H1 (cell line): ENCODE results near the gene C11orf71. TPM values are rescaled to one million over a fixed set of nuclear protein-coding genes. Genes with fewer than 3 reads are reported as not detected.

Experiments used
- CTCF ChIA-PET: fragments of 300-600 bp; sonication (Branson Sonifier 250); formaldehyde crosslinking; loops from one replicate; lab custom pipeline; 2021; ENCODE audit not compliant: partially characterized antibody; lab: Charles Lee
- POLR2A ChIA-PET: fragments of 300-600 bp; sonication (Branson Sonifier 250); formaldehyde crosslinking; loops from one replicate; lab custom pipeline; 2021; ENCODE audit warnings: inconsistent platforms; ENCODE audit not compliant: partially characterized antibody; lab: Charles Lee
- DNase-seq, 2 experiments: peaks; one replicate each; pipeline versions ENCODE4 v3.0.0 to v3.0.0-alpha.2; 2010 to 2022; ENCODE audit warnings: low spot score in 2 of 2, low read depth in 1 of 2, mixed read lengths in 1 of 2
- FAIRE-seq: peaks from 2 replicates; lab custom pipeline; 2011; peaks lifted over from hg19 to GRCh38; lab: Jason Lieb, UNC
- H2AFZ ChIP-seq: 2 replicates; pipeline ENCODE4 v1.8.1; 2012; ENCODE audit warnings: low read length, inconsistent platforms
- H2AK5ac ChIP-seq: 2 replicates; pipeline ENCODE4 v1.6.1; 2013; ENCODE audit warnings: low read depth, low read length
- H2BK120ac ChIP-seq: replicated peaks from 2 replicates; pipeline ENCODE3; 2013; ENCODE audit warnings: low read depth, low read length, inconsistent platforms
- H2BK12ac ChIP-seq: 2 replicates; pipeline ENCODE4 v1.6.1; 2013; ENCODE audit warnings: low read depth, low read length
- H2BK15ac ChIP-seq: 2 replicates; pipeline ENCODE4 v1.6.1; 2013; ENCODE audit warnings: low read length
- H2BK20ac ChIP-seq: 2 replicates; pipeline ENCODE4 v1.6.1; 2013; ENCODE audit warnings: low read length
- H2BK5ac ChIP-seq: 2 replicates; pipeline ENCODE4 v1.6.1; 2013; ENCODE audit warnings: low read depth, low read length
- H3K14ac ChIP-seq: 2 replicates; pipeline ENCODE4 v1.6.1; 2013; ENCODE audit warnings: inconsistent platforms; ENCODE audit not compliant: insufficient read length
- H3K18ac ChIP-seq: 2 replicates; pipeline ENCODE4 v1.6.1; 2013; ENCODE audit warnings: low read length; ENCODE audit errors: extremely low read depth
- H3K23ac ChIP-seq: 2 replicates; pipeline ENCODE4 v1.6.1; 2013; ENCODE audit warnings: inconsistent platforms; ENCODE audit not compliant: insufficient read length
- H3K23me2 ChIP-seq: 2 replicates; pipeline ENCODE4 v1.6.1; 2013; ENCODE audit warnings: low read depth, low read length
- H3K27ac ChIP-seq: 2 replicates; pipeline ENCODE4 v1.6.1; 2011; ENCODE audit warnings: low read depth, low read length, inconsistent platforms
- H3K27me3 ChIP-seq, 4 experiments: replicated peaks in 1 of 4; 1 replicate in 1 of 4; 2 replicates in 3 of 4; pipeline versions ENCODE4 v1.6.1 to v1.8.1; 2011 to 2013; ENCODE audit warnings: low read length in 3 of 4, mild to moderate bottlenecking in 3 of 4, inconsistent platforms in 2 of 4, mixed read lengths in 2 of 4, moderate library complexity in 1 of 4; ENCODE audit not compliant: control insufficient read depth in 3 of 4, insufficient read depth in 3 of 4; ENCODE audit errors: extremely low read depth in 1 of 4
- H3K36me3 ChIP-seq, 4 experiments: 2 replicates each; pipeline versions ENCODE4 v1.6.1 to v1.8.1; 2011 to 2013; ENCODE audit warnings: mild to moderate bottlenecking in 4 of 4, low read length in 3 of 4, moderate library complexity in 2 of 4, control low read depth in 1 of 4, inconsistent platforms in 1 of 4; ENCODE audit not compliant: insufficient read depth in 4 of 4, control insufficient read depth in 2 of 4
- H3K4ac ChIP-seq: replicated peaks from 2 replicates; pipeline ENCODE3; 2013; ENCODE audit warnings: low read length, low read depth, mixed read lengths, inconsistent platforms; ENCODE audit not compliant: insufficient read length
- H3K4me1 ChIP-seq, 4 experiments: replicated peaks in 1 of 4; 1 replicate in 1 of 4; 2 replicates in 3 of 4; pipeline versions ENCODE4 v1.6.1 to v1.8.1; 2011 to 2013; ENCODE audit warnings: low read length in 3 of 4, inconsistent platforms in 2 of 4, mixed read lengths in 1 of 4; ENCODE audit not compliant: insufficient read depth in 4 of 4, control insufficient read depth in 3 of 4
- H3K4me2 ChIP-seq, 2 experiments: 2 replicates each; pipeline versions ENCODE4 v1.6.1 to v1.8.1; 2011 to 2013; ENCODE audit warnings: low read depth in 2 of 2, low read length in 2 of 2, control low read depth in 1 of 2, inconsistent platforms in 1 of 2, mild to moderate bottlenecking in 1 of 2; ENCODE audit not compliant: insufficient read depth in 1 of 2
- H3K4me3 ChIP-seq, 4 experiments: fragments of 200-600, 300-600 bp in 1 of 4; sonication (generic), shearing (Covaris generic), sonication (Bioruptor Twin) in 1 of 4; 2 replicates each; pipeline versions ENCODE4 v1.5.1 to v1.8.1; 2011 to 2016; ENCODE audit warnings: low read length in 4 of 4, low read depth in 3 of 4, control low read depth in 2 of 4, inconsistent platforms in 2 of 4, mild to moderate bottlenecking in 2 of 4, mixed read lengths in 1 of 4, moderate library complexity in 1 of 4; ENCODE audit not compliant: insufficient read depth in 2 of 4; ENCODE audit errors: extremely low read depth in 1 of 4
- H3K56ac ChIP-seq: replicated peaks from 2 replicates; pipeline ENCODE3; 2013; ENCODE audit warnings: low read depth, mild to moderate bottlenecking, mixed read lengths, low read length, inconsistent platforms; ENCODE audit not compliant: insufficient read length
- H3K79me1 ChIP-seq: 2 replicates; pipeline ENCODE4 v1.6.1; 2013; ENCODE audit warnings: low read depth, low read length, control low read depth
- H3K79me2 ChIP-seq, 2 experiments: 2 replicates each; pipeline versions ENCODE4 v1.6.1 to v1.8.1; 2012 to 2013; ENCODE audit warnings: low read length in 2 of 2, mild to moderate bottlenecking in 2 of 2, inconsistent platforms in 1 of 2; ENCODE audit not compliant: insufficient read depth in 2 of 2, control insufficient read depth in 1 of 2
- H3K9ac ChIP-seq, 4 experiments: replicated peaks in 1 of 4; 1 replicate in 1 of 4; 2 replicates in 3 of 4; pipeline versions ENCODE4 v1.6.1 to v1.8.1; 2011 to 2013; ENCODE audit warnings: low read depth in 3 of 4, low read length in 3 of 4, control low read depth in 2 of 4, mild to moderate bottlenecking in 2 of 4, moderate library complexity in 2 of 4, inconsistent platforms in 1 of 4; ENCODE audit errors: extremely low read depth in 1 of 4
- H3K9me3 ChIP-seq, 2 experiments: 2 replicates each; pipeline versions ENCODE4 v1.6.1 to v1.8.1; 2012 to 2013; ENCODE audit warnings: mild to moderate bottlenecking in 2 of 2, moderate library complexity in 2 of 2, control low read depth in 1 of 2, inconsistent platforms in 1 of 2, low read depth in 1 of 2, low read length in 1 of 2, mixed read lengths in 1 of 2; ENCODE audit not compliant: insufficient read depth in 2 of 2
- H4K20me1 ChIP-seq, 2 experiments: replicated peaks in 1 of 2; 2 replicates each; pipeline versions ENCODE3 to v1.8.1; 2011 to 2013; ENCODE audit warnings: inconsistent platforms in 2 of 2, low read length in 2 of 2, mild to moderate bottlenecking in 1 of 2; ENCODE audit not compliant: insufficient read depth in 2 of 2, control insufficient read depth in 1 of 2
- H4K5ac ChIP-seq: 2 replicates; pipeline ENCODE4 v1.6.1; 2013; ENCODE audit warnings: low read length, low read depth, mixed read lengths, inconsistent platforms; ENCODE audit not compliant: insufficient read length
- H4K8ac ChIP-seq: 2 replicates; pipeline ENCODE4 v1.8.0; 2013; ENCODE audit warnings: mild to moderate bottlenecking, moderate library complexity, low read length, inconsistent platforms; ENCODE audit not compliant: insufficient read depth; ENCODE audit errors: extremely low read depth
- H4K91ac ChIP-seq: replicated peaks from 2 replicates; pipeline ENCODE3; 2013; ENCODE audit warnings: low read length, mixed read lengths, inconsistent platforms; ENCODE audit not compliant: insufficient read length
- CTBP2 ChIP-seq: IDR thresholded peaks from 2 replicates; pipeline ENCODE4 v1.7.0; 2011; ENCODE audit warnings: borderline replicate concordance, mild to moderate bottlenecking, moderate library complexity, mixed read lengths, low read length; ENCODE audit not compliant: insufficient read depth, insufficient read length
- EGR1 ChIP-seq: IDR thresholded peaks from 2 replicates; pipeline ENCODE4 v1.6.1; 2011; ENCODE audit warnings: low read depth, low read length, borderline replicate concordance
- FOSL1 ChIP-seq: IDR thresholded peaks from 2 replicates; pipeline ENCODE4 v1.6.1; 2011; ENCODE audit warnings: mild to moderate bottlenecking, low read depth, low read length, moderate library complexity; ENCODE audit not compliant: insufficient read depth
- HDAC6 ChIP-seq: IDR thresholded peaks from one replicate; pipeline ENCODE4 v1.7.1; 2012; ENCODE audit warnings: low read depth, mild to moderate bottlenecking, inconsistent platforms, low read length, moderate library complexity
- RNF2 ChIP-seq: fragments of 200-900, 300-1000 bp; sonication (generic); IDR thresholded peaks from 2 replicates; pipeline ENCODE4 v1.7.1; 2016; ENCODE audit warnings: borderline replicate concordance, low read depth, mild to moderate bottlenecking, antibody characterized with exemption, low read length; ENCODE audit not compliant: poor library complexity, severe bottlenecking; ENCODE audit errors: missing control alignments
- SIX5 ChIP-seq: IDR thresholded peaks from 2 replicates; pipeline ENCODE4 v1.6.1; 2011; ENCODE audit warnings: mild to moderate bottlenecking, low read depth, low read length
- TCF12 ChIP-seq: IDR thresholded peaks from 2 replicates; pipeline ENCODE4 v1.6.1; 2011; ENCODE audit warnings: low read depth, mild to moderate bottlenecking, low read length
- TEAD4 ChIP-seq: IDR thresholded peaks from 2 replicates; pipeline ENCODE4 v1.6.1; 2012; ENCODE audit warnings: low read depth, low read length, inconsistent platforms, mixed read lengths
- WGBS, 2 experiments: shearing (Covaris generic) in 1 of 2; methylation state at CpG; one replicate each; pipeline versions ENCODE4 v1.1.6 to v1.1.7; 2013 to 2015; ENCODE audit warnings: low lambda C conversion rate in 2 of 2, mixed read lengths in 2 of 2, inconsistent platforms in 1 of 2, low coverage in 1 of 2, missing lambda C conversion rate in 1 of 2; ENCODE audit not compliant: insufficient replicate concordance in 2 of 2, insufficient coverage in 1 of 2, insufficient read length in 1 of 2; ENCODE audit errors: extremely low coverage in 1 of 2, missing lambda C conversion rate in 1 of 2; 5-methylcytosine and 5-hydroxymethylcytosine counted together
- polyA plus RNA-seq, 7 experiments: library from polyadenylated mRNA; depleted of rRNA in 3 of 7; stranded (reverse) in 5 of 7; unstranded in 2 of 7; fragments of >200 nt in 5 of 7; fragments of 200-250 nt in 2 of 7; gene quantifications; 1 replicate in 5 of 7; 2 replicates in 1 of 7; 4 replicates in 1 of 7; pipeline versions ENCODE4 v1.2.1 to v1.2.3, GENCODE V29; 2011 to 2013; ENCODE audit warnings: missing spikeins in 2 of 7, mixed read lengths in 2 of 7
- total RNA-seq: library from RNA; stranded (reverse); fragmentation: NEBNext Ultra II Directional; extraction: Animal tissue kit (Norgen Biotek cat#: 25700); gene quantifications from 2 replicates; pipeline ENCODE4 v1.2.1, GENCODE V29; 2021
- TF ChIP-seq, protein P1 (sequence below), 3 experiments: IDR thresholded peaks; 1 replicate in 2 of 3; 2 replicates in 1 of 3; pipeline versions ENCODE4 v1.5.1 to v1.6.1; 2011; ENCODE audit warnings: low read length in 3 of 3, mild to moderate bottlenecking in 3 of 3, inconsistent platforms in 2 of 3, low read depth in 1 of 3, moderate library complexity in 1 of 3; ENCODE audit not compliant: insufficient read depth in 1 of 3; ENCODE audit errors: control extremely low read depth in 1 of 3

The C11orf71 gene
- total and polyA plus RNA-seq, 2 of the 8 experiments (the other 6 are each of a cell fraction or from before 2014, with no cell fraction given) = 5.4 to 8.7 TPM

DNA sequence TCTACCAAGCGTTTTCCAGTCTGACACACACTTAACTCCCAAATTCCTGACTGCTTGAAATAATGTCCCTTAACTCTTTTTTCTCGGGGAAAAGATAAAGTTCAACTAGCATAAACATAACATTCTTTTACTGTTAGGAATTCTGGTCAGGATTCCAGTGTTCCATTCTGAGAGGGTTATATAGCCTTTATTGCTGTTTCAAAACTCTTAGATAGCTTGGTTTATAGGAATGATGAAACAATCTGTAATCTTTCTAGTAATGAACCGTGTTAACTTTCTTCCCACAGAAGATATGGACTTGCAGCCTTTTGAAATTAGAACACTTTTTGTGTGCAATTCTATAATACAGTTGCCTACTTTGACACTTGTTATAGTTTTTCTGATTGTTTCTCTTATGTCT is 47.6 kb upstream of the C11orf71 start:
- Histone ChIP-seq H2BK120ac (no peak overlapping the region), H2BK15ac (no peak overlapping the region), H3K4ac (no peak overlapping the region), H4K20me1 (peaks cover 0 to 4% of the 10 kb centered on the region in 2 experiments), H3K56ac (no peak overlapping the region), H4K5ac (no peak overlapping the region), H4K91ac (no peak overlapping the region), H3K23me2 (no peaks in the 10 kb centered on the region), H3K9me3 (no peaks in the 10 kb centered on the region), H3K27me3 (no peaks in the 10 kb centered on the region), H2AFZ (no peak overlapping the region), H2BK12ac (no peak overlapping the region), H4K8ac (no peak overlapping the region), H3K23ac (no peak overlapping the region), H3K18ac (no peak overlapping the region), H3K4me1 (no peaks in the 10 kb centered on the region; a peak in 1 of 7 replicates), H2AK5ac (no peak overlapping the region), H3K36me3 (peaks cover 2 to 55% (median 25%) of the 10 kb centered on the region in 4 experiments; a peak in 7 of 8 replicates), H3K9ac (no peak overlapping the region), H3K79me1 (peaks cover 3% of the 10 kb centered on the region), H3K27ac (no peak overlapping the region), H2BK5ac (no peak overlapping the region), H3K4me3 (no peak overlapping the region), H3K79me2 (peaks cover 5 to 78% of the 10 kb centered on the region in 2 experiments; a peak in 3 of 4 replicates), H3K4me2 (no peak overlapping the region), H3K14ac (no peak overlapping the region), H2BK20ac (no peak overlapping the region)
- no peak for FAIRE-seq
- ChIA-PET CTCF (interaction anchor here (1.5 to 1.9 kb wide), 2 partner anchors 52 to 291 kb away, joined by 3 read pairs; no protein-coding TSS in a partner anchor), POLR2A (interaction anchor here (0.8 to 1.0 kb wide), 2 partner anchors 31 to 43 kb away, joined by 3 read pairs; no protein-coding TSS in a partner anchor)
- DNase-seq = no peak
- WGBS, 2 experiments = 91% methylated on average over 3 of the region's 3 CpGs; no CpG with 5 or more reads in 1 of the 2 experiments
- TF ChIP-seq SIX5 (no peak), CTBP2 (no peak), FOSL1 (no peak), EGR1 (no peak), HDAC6 (no peak), TCF12 (no peak), TEAD4 (no peak), RNF2 (no peak)
- TF ChIP-seq, protein P1, sequence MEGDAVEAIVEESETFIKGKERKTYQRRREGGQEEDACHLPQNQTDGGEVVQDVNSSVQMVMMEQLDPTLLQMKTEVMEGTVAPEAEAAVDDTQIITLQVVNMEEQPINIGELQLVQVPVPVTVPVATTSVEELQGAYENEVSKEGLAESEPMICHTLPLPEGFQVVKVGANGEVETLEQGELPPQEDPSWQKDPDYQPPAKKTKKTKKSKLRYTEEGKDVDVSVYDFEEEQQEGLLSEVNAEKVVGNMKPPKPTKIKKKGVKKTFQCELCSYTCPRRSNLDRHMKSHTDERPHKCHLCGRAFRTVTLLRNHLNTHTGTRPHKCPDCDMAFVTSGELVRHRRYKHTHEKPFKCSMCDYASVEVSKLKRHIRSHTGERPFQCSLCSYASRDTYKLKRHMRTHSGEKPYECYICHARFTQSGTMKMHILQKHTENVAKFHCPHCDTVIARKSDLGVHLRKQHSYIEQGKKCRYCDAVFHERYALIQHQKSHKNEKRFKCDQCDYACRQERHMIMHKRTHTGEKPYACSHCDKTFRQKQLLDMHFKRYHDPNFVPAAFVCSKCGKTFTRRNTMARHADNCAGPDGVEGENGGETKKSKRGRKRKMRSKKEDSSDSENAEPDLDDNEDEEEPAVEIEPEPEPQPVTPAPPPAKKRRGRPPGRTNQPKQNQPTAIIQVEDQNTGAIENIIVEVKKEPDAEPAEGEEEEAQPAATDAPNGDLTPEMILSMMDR (IDR thresholded peaks at IDR 0.05; ENCODE audit: control extremely low read depth in 1 of 3, insufficient read depth in 1 of 3, low read depth in 1 of 3, low read length in 3 of 3) = no peak
